CD14-positive monocyte (primary cell): ENCODE results near the gene LYRM7. TPM values are rescaled to one million over a fixed set of nuclear protein-coding genes. Genes with fewer than 3 reads are reported as not detected.

Experiments
- DNase-seq, 3 donors: peaks; one replicate each; pipeline ENCODE4 v3.0.0-alpha.2; 2011 to 2022
- H2AFZ ChIP-seq: 2 replicates; pipeline ENCODE4 v1.6.0; 2012; ENCODE audit warnings: mild to moderate bottlenecking, low read depth, low read length, inconsistent platforms; ENCODE audit not compliant: insufficient read depth, poor library complexity, severe bottlenecking
- H3K27ac ChIP-seq, 2 donors: 1 replicate in 1 of 2; 2 replicates in 1 of 2; pipeline ENCODE4 v1.5.1; 2012 to 2013; ENCODE audit warnings: low read length in 2 of 2, control low read depth in 1 of 2, inconsistent platforms in 1 of 2, low read depth in 1 of 2, mild to moderate bottlenecking in 1 of 2
- H3K27me3 ChIP-seq, 2 donors: one replicate each; pipeline versions ENCODE4 v1.6.0 to v1.6.1; 2011 to 2013; ENCODE audit warnings: low read length in 2 of 2; ENCODE audit not compliant: control insufficient read depth in 2 of 2, insufficient read depth in 2 of 2
- H3K36me3 ChIP-seq, 2 donors: replicated peaks in 1 of 2; 1 replicate in 1 of 2; 2 replicates in 1 of 2; pipeline versions ENCODE4 v1.5.1 to v1.6.1; 2012 to 2013; ENCODE audit warnings: low read length in 2 of 2, control low read depth in 1 of 2, inconsistent platforms in 1 of 2, mild to moderate bottlenecking in 1 of 2; ENCODE audit not compliant: insufficient read depth in 2 of 2, control insufficient read depth in 1 of 2
- H3K4me1 ChIP-seq, 2 donors: 1 replicate in 1 of 2; 2 replicates in 1 of 2; pipeline versions ENCODE4 v1.5.1 to v1.6.1; 2012 to 2013; ENCODE audit warnings: low read length in 2 of 2, control low read depth in 1 of 2, inconsistent platforms in 1 of 2, mild to moderate bottlenecking in 1 of 2, moderate library complexity in 1 of 2; ENCODE audit not compliant: insufficient read depth in 2 of 2, control insufficient read depth in 1 of 2
- H3K4me2 ChIP-seq: replicated peaks from 2 replicates; pipeline ENCODE3; 2012; ENCODE audit warnings: low read length, moderate library complexity, mild to moderate bottlenecking; ENCODE audit not compliant: poor library complexity, severe bottlenecking; ENCODE audit errors: extremely low read depth
- H3K4me3 ChIP-seq, 3 experiments: fragments of 200-600 bp in 1 of 3; sonication (generic) in 1 of 3; replicated peaks in 1 of 3; 1 replicate in 2 of 3; 2 replicates in 1 of 3; pipeline ENCODE4 v1.5.1; 2011 to 2013; ENCODE audit warnings: low read length in 3 of 3, mild to moderate bottlenecking in 3 of 3, control low read depth in 2 of 3, low read depth in 2 of 3, inconsistent platforms in 1 of 3, moderate library complexity in 1 of 3
- H3K79me2 ChIP-seq: 2 replicates; pipeline ENCODE4 v1.6.0; 2012; ENCODE audit warnings: mild to moderate bottlenecking, control low read depth, inconsistent platforms, low read length, moderate library complexity; ENCODE audit not compliant: insufficient read depth
- H3K9ac ChIP-seq: 2 replicates; pipeline ENCODE4 v1.6.0; 2017; ENCODE audit warnings: low read length, mild to moderate bottlenecking; ENCODE audit not compliant: insufficient read depth, poor library complexity, severe bottlenecking
- H3K9me3 ChIP-seq, 2 donors: replicated peaks in 1 of 2; 1 replicate in 1 of 2; 2 replicates in 1 of 2; pipeline versions ENCODE4 v1.5.1 to v1.6.1; 2012 to 2013; ENCODE audit warnings: low read length in 2 of 2, control low read depth in 1 of 2; ENCODE audit not compliant: control insufficient read depth in 1 of 2, insufficient read depth in 1 of 2
- H4K20me1 ChIP-seq: 2 replicates; pipeline ENCODE4 v1.6.0; 2012; ENCODE audit warnings: mild to moderate bottlenecking, low read length, control low read depth, moderate library complexity; ENCODE audit not compliant: insufficient read depth
- H3K27ac Mint-ChIP-seq, 7 donors: one replicate each; pipeline ENCODE4 v1.8.0; 2020; ENCODE audit warnings: mild to moderate bottlenecking in 7 of 7, mixed read lengths in 7 of 7, moderate library complexity in 6 of 7, inconsistent platforms in 2 of 7
- H3K27me3 Mint-ChIP-seq, 3 donors: one replicate each; pipeline ENCODE4 v1.8.0; 2021 to 2022; ENCODE audit warnings: low read depth in 3 of 3, mild to moderate bottlenecking in 3 of 3, mixed read lengths in 3 of 3, moderate library complexity in 3 of 3, inconsistent platforms in 1 of 3
- H3K36me3 Mint-ChIP-seq, 2 donors: one replicate each; pipeline ENCODE4 v1.8.0; 2020; ENCODE audit warnings: mixed read lengths in 2 of 2, inconsistent platforms in 1 of 2, mild to moderate bottlenecking in 1 of 2
- H3K4me1 Mint-ChIP-seq: one replicate; pipeline ENCODE4 v1.8.0; 2020; ENCODE audit warnings: mild to moderate bottlenecking, mixed read lengths
- H3K4me3 Mint-ChIP-seq, 2 donors: one replicate each; pipeline ENCODE4 v1.8.0; 2020; ENCODE audit warnings: mild to moderate bottlenecking in 2 of 2, mixed read lengths in 2 of 2, moderate library complexity in 1 of 2
- H3K9me3 Mint-ChIP-seq, 7 donors: one replicate each; pipeline ENCODE4 v1.8.0; 2020 to 2022; ENCODE audit warnings: mixed read lengths in 7 of 7, mild to moderate bottlenecking in 6 of 7, moderate library complexity in 6 of 7, inconsistent platforms in 2 of 7
- CTCF ChIP-seq: fragments of 200-600 bp; IDR thresholded peaks from one replicate; pipeline ENCODE4 v1.8.0; 2022; ENCODE audit warnings: antibody characterized with exemption, mild to moderate bottlenecking
- WGBS: methylation state at CpG from one replicate; pipeline ENCODE4 v1.1.5; 2013; ENCODE audit warnings: missing lambda C conversion rate; ENCODE audit not compliant: insufficient coverage; 5-methylcytosine and 5-hydroxymethylcytosine counted together
- intact Hi-C, 2 donors: fragments of 100-400 bp; cut with micrococcal nuclease; formaldehyde crosslinking; loops; one replicate each; pipeline versions ENCODE4 v1.15.0 to v1.15.1; 2023
- polyA plus RNA-seq, 3 donors: library from polyadenylated mRNA; depleted of rRNA in 1 of 3; unstranded in 2 of 3; stranded (reverse) in 1 of 3; fragments of 300-500 nt in 2 of 3; fragments of >200 nt in 1 of 3; fragmentation: Illumina TruSeq in 2 of 3; gene quantifications; 1 replicate in 2 of 3; 2 replicates in 1 of 3; pipeline ENCODE4 v1.2.3, GENCODE V29; 2012 to 2021

The LYRM7 gene
- polyA plus RNA-seq, 3 donors, result 3.1 to 3.7 (median 3.2) TPM

- H3K9ac ChIP-seq, result no peak overlapping the region
- no peak for DNase-seq
Observed at GRCh38 chr5:131209175-131209505, 38.4 kb downstream of the LYRM7 start.

GRCh38 chr5:131209506-131210150, 38.9 kb downstream of the LYRM7 start:
- no peaks in the 10 kb centered on the region for H3K27me3 Mint-ChIP-seq
- Histone ChIP-seq H3K4me2 (peak overlapping the region; percentile 49), H3K9me3 (no peaks in the 10 kb centered on the region), H3K4me1 (peaks cover 58 to 60% of the 10 kb centered on the region in 2 donors), H3K4me3 (peak overlapping the region in 1 of 3 experiments; percentile 47), H3K27me3 (no peaks in the 10 kb centered on the region), H4K20me1 (no peaks in the 10 kb centered on the region), H2AFZ (no peak overlapping the region), H3K9ac (peak overlapping the region; percentile 23), H3K36me3 (no peaks in the 10 kb centered on the region), H3K79me2 (peaks cover 9% of the 10 kb centered on the region), H3K27ac (peak overlapping the region; percentile 78 to 83)
- 0% methylated on average over 2 of the region's 6 CpGs for WGBS
- H3K36me3 Mint-ChIP-seq, result peaks cover 0 to 2% of the 10 kb centered on the region in 2 donors
- no peaks in the 10 kb centered on the region for H3K9me3 Mint-ChIP-seq
- H3K27ac Mint-ChIP-seq, result peak overlapping the region; percentile 90 to 97 (median 96)
- intact Hi-C loops, result loop anchor here (5.0 kb wide), 1 partner anchor 43 kb away; no protein-coding TSS in a partner anchor
- H3K4me1 Mint-ChIP-seq, result peaks cover 65% of the 10 kb centered on the region
- DNase-seq, result peak; percentile 84 to 95 (median 91)
- H3K4me3 Mint-ChIP-seq, result peak overlapping the region; percentile 40 to 57
- no peak for TF ChIP-seq CTCF

More at GRCh38 chr5:131209175-131209505, 38.4 kb downstream of the LYRM7 start:
- no peak overlapping the region for H2AFZ ChIP-seq
- H3K27ac Mint-ChIP-seq, result peak overlapping the region; percentile 90 to 97 (median 96)
- H3K4me1 ChIP-seq, result peaks cover 53 to 55% of the 10 kb centered on the region in 2 donors
- H3K27ac ChIP-seq, result peak overlapping the region in 1 of 2 donors; percentile 83
- H3K36me3 Mint-ChIP-seq, result peaks cover 0 to 2% of the 10 kb centered on the region in 2 donors
- H3K36me3 ChIP-seq, result no peaks in the 10 kb centered on the region
- peak overlapping the region in 1 of 3 experiments; percentile 47 for H3K4me3 ChIP-seq
- WGBS, result 60% methylated on average over 1 of the region's 1 CpG
- H3K4me1 Mint-ChIP-seq, result peaks cover 60% of the 10 kb centered on the region
- intact Hi-C loops, result no loop called here
- peaks cover 9% of the 10 kb centered on the region for H3K79me2 ChIP-seq
- H3K9me3 ChIP-seq, result no peaks in the 10 kb centered on the region
- no peak for TF ChIP-seq CTCF
- H3K27me3 ChIP-seq, result no peaks in the 10 kb centered on the region
- H3K4me2 ChIP-seq, result no peak overlapping the region
- H4K20me1 ChIP-seq, result no peaks in the 10 kb centered on the region
- no peaks in the 10 kb centered on the region for H3K9me3 Mint-ChIP-seq
- H3K4me3 Mint-ChIP-seq, result peak overlapping the region; percentile 9 to 33
- H3K27me3 Mint-ChIP-seq, result no peaks in the 10 kb centered on the region
